K562 (cell line): ENCODE measurements around the gene VPS13D. TPM values are rescaled to one million over a fixed set of nuclear protein-coding genes. Genes with fewer than 3 reads are reported as not detected.

ENCODE experiments used
- ATF3 ChIP-seq, 2 experiments: fragments of 450-650 bp in 1 of 2; sonication (generic) in 1 of 2; formaldehyde crosslinking in 1 of 2; IDR thresholded peaks in 1 of 2; conservative IDR thresholded peaks in 1 of 2; 2 replicates each; pipeline versions ENCODE4 v1.6.1 to v1.8.1; 2016 to 2023; ENCODE audit warnings: mild to moderate bottlenecking in 2 of 2, moderate library complexity in 2 of 2, inconsistent platforms in 1 of 2, missing genetic modification reagents in 1 of 2
- CBX8 ChIP-seq: fragments of 200-600 bp; sonication (generic); IDR thresholded peaks from 2 replicates; pipeline ENCODE4 v1.6.1; 2012; ENCODE audit warnings: borderline replicate concordance, mixed run types, low read depth, mild to moderate bottlenecking, moderate library complexity, mixed read lengths, low read length, control low read depth, inconsistent platforms; ENCODE audit not compliant: poor library complexity, severe bottlenecking; ENCODE audit errors: extremely low read depth
- ID3 ChIP-seq, 2 experiments: fragments of 250-450 bp in 1 of 2; fragments of 450-650 bp in 1 of 2; sonication (Bioruptor Pico) in 1 of 2; IDR thresholded peaks; 2 replicates each; pipeline versions ENCODE4 v1.6.1 to v1.8.0; 2016 to 2021; ENCODE audit warnings: mild to moderate bottlenecking in 2 of 2, moderate library complexity in 2 of 2, missing compliant biosample characterization in 1 of 2, missing genetic modification characterization in 1 of 2
- NFIX ChIP-seq: fragments of 250-450 bp; sonication (Bioruptor Pico); IDR thresholded peaks from 2 replicates; pipeline ENCODE4 v1.4.0; 2020; ENCODE audit warnings: low read depth, mild to moderate bottlenecking, moderate library complexity
- SMAD2 ChIP-seq: fragments of 150-350 bp; IDR thresholded peaks from 2 replicates; pipeline ENCODE4 v1.6.1; 2014; ENCODE audit warnings: low read depth, mild to moderate bottlenecking, low read length
- TFAP4 ChIP-seq: sonication (generic); formaldehyde crosslinking; IDR thresholded peaks from 2 replicates; pipeline ENCODE4 v1.8.0; 2022; ENCODE audit warnings: missing genetic modification reagents, mild to moderate bottlenecking, moderate library complexity, borderline replicate concordance
- UBTF ChIP-seq, 2 experiments: IDR thresholded peaks; 2 replicates each; pipeline ENCODE4 v1.6.1; 2012; ENCODE audit warnings: improper control_type of control experiment in 2 of 2, low read depth in 2 of 2, low read length in 2 of 2, borderline replicate concordance in 1 of 2
- XRCC5 ChIP-seq: fragments of 200-400 bp; formaldehyde crosslinking; IDR thresholded peaks from 2 replicates; pipeline ENCODE4 v1.6.1; 2017; ENCODE audit warnings: low read depth, mild to moderate bottlenecking, low read length
- ZBTB11 ChIP-seq, 3 experiments: fragments of 200-800 bp in 1 of 3; fragments of 250-450 bp in 1 of 3; fragments of 450-650 bp in 1 of 3; sonication (Bioruptor Pico) in 1 of 3; sonication (Bioruptor generic) in 1 of 3; formaldehyde crosslinking in 1 of 3; IDR thresholded peaks; 2 replicates each; pipeline versions ENCODE4 v1.6.1 to v1.8.0; 2016 to 2022; ENCODE audit warnings: mild to moderate bottlenecking in 2 of 3, missing genetic modification characterization in 2 of 3, missing compliant biosample characterization in 1 of 3, moderate library complexity in 1 of 3
- ZBTB33 ChIP-seq: sonication (generic); formaldehyde crosslinking; IDR thresholded peaks from 2 replicates; pipeline ENCODE4 v1.8.1; 2023; ENCODE audit warnings: mild to moderate bottlenecking, missing genetic modification reagents
- polyA plus RNA-seq, 8 experiments: library from polyadenylated mRNA; depleted of rRNA in 4 of 8; stranded (reverse) in 5 of 8; unstranded in 3 of 8; fragments of >200 nt; fragmentation: Nextera tagmentation in 2 of 8; fragmentation: Illumina TruSeq in 1 of 8; extraction: Ambion mirVana in 2 of 8; extraction: Trizol in 1 of 8; gene quantifications; 2 replicates each; pipeline versions ENCODE4 v1.2.1 to v1.2.3, GENCODE V29; 2011 to 2014; ENCODE audit warnings: inconsistent platforms in 1 of 8, missing spikeins in 1 of 8
- total RNA-seq, 7 experiments: library from RNA; depleted of rRNA in 6 of 7; stranded (reverse); fragments of >200 nt in 6 of 7; fragmentation: Illumina TruSeq in 2 of 7; extraction: Trizol in 2 of 7; gene quantifications; 2 replicates each; pipeline versions ENCODE4 v1.2.1 to v1.2.3, GENCODE V29; 2011 to 2021; ENCODE audit warnings: low replicate concordance in 1 of 7

The VPS13D gene
- total and polyA plus RNA-seq, 9 of the 15 experiments (the other 6 are each of a cell fraction or from before 2014, with no cell fraction given), result 6.1 to 51.5 (median 38.5) TPM

- TF ChIP-seq ID3 (CRISPR knock-in tag; IDR thresholded peaks at IDR 0.05), result no peak
- TF ChIP-seq ID3 (tag; IDR thresholded peaks at IDR 0.05), result peak; percentile 7; the same call in 1 of the 2 replicates
- no peak; the same call in 1 of the 2 replicates for TF ChIP-seq XRCC5
- TF ChIP-seq ATF3 (IDR thresholded peaks at IDR 0.05), result peak; percentile 45; the same call in 1 of the 2 replicates
- TF ChIP-seq ATF3 (CRISPR knock-in tag; conservative IDR thresholded peaks at IDR 0.05), result no peak
- 0 out of 4 replicates have a peak, but pooled peaks of 1 of the 2 experiments have one; percentile 20 for TF ChIP-seq UBTF (IDR thresholded peaks at IDR 0.05; ENCODE audit: borderline replicate concordance in 1 of 2, low read depth in 2 of 2, low read length in 2 of 2)
- TF ChIP-seq ZBTB33 (CRISPR knock-in tag), result 0 out of 2 replicates have a peak, but pooled peaks have one; percentile 50
- peak; percentile 82 for TF ChIP-seq TFAP4
- TF ChIP-seq CBX8, result no peak
- TF ChIP-seq ZBTB11 (CRISPR knock-in tag; IDR thresholded peaks at IDR 0.05), result peak in 1 of 3 experiments; percentile 24; a peak in 1 of 6 replicates
- TF ChIP-seq SMAD2, result no peak
- no peak for TF ChIP-seq NFIX (CRISPR knock-in tag)
Measured at GRCh38 chr1:12434174-12434573, 204.3 kb downstream of the VPS13D start (continued).
